ENCODE measurements around the gene EHMT1.

Gene EHMT1

GRCh38 chr9:137758067-137758466 is 139.3 kb downstream of the EHMT1 start:
- TF ChIP-seq JUND (IDR thresholded peaks at IDR 0.05; ENCODE audit: low read depth): no peak
- DNase-seq (ENCODE audit: low read depth in 1 of 2, low spot score in 1 of 2): no peak
- in situ Hi-C loops (cut with HindIII; ENCODE audit: low pct_unique_long_range_greater_than_20kb, low sequenced_read_pairs): no loop called here

GRCh38 chr9:137759117-137759516 is 140.3 kb downstream of the EHMT1 start:
- TF ChIP-seq JUND (IDR thresholded peaks at IDR 0.05; ENCODE audit: low read depth): no peak
- in situ Hi-C loops (cut with HindIII; ENCODE audit: low pct_unique_long_range_greater_than_20kb, low sequenced_read_pairs): no loop called here
- DNase-seq (ENCODE audit: low read depth in 1 of 2, low spot score in 1 of 2): no peak

DNA sequence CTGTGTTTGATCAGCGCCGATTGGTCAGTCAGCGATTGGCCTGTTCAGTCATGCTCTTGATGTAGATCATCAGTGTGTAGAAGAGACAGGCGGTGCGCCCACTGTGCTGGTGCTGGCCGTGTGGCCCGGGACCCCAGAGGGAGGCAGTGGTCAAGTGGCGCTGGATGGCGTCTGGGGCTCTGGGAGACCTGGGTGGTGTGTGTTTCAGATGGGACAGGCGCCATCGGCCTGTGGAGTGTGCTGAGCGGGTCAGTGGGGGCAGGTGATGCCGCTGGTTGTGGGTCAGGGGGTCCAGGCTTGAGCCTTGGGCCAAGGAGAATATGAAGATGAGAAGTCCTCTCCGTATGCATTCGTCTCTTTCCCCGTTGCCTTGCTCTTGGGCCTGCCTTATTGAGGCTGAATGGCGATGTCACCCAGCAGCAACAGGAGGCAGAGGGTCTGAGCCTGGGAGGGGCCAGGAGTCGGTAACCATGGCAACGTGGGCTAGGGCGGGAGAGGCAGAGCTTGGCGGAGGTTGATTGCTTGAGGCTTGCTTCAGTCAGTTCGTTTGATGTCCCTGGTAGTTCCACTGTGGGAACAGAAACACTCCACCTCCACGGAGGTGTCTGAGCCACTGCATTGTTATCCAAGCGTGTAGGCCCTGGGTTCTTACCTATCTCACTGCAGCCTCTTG is 141.0 kb downstream of the EHMT1 start:
- in situ Hi-C loops (cut with HindIII; ENCODE audit: low pct_unique_long_range_greater_than_20kb, low sequenced_read_pairs): no loop called here
- DNase-seq (ENCODE audit: low read depth in 1 of 2, low spot score in 1 of 2): no peak
- TF ChIP-seq JUND (IDR thresholded peaks at IDR 0.05; ENCODE audit: low read depth): no peak

DNA sequence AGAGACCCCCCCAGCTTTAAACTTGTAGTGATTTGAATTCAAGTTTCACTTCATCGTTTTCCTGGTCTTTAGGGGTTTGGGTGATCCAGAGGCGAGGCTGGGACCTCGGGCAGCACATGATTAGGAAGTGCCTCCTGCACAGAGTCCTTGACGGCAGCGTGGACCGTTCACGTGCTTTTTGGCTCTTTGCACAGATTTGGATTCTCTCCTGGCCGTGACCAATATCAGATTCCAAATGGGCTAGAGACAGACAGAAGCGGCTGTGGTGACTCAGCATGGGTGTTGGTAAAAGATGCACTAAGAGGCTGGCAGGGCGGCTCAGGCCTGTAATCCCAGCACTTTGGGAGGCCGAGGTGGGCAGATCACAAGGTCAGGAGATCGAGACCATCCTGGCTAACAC is 141.6 kb downstream of the EHMT1 start:
- in situ Hi-C loops (cut with HindIII; ENCODE audit: low pct_unique_long_range_greater_than_20kb, low sequenced_read_pairs): no loop called here
- no peak for TF ChIP-seq JUND (IDR thresholded peaks at IDR 0.05; ENCODE audit: low read depth)
- no peak for DNase-seq (ENCODE audit: low read depth in 1 of 2, low spot score in 1 of 2)

GRCh38 chr9:137761032-137761431 is 142.2 kb downstream of the EHMT1 start:
- no peak for DNase-seq (ENCODE audit: low read depth in 1 of 2, low spot score in 1 of 2)
- in situ Hi-C loops (cut with HindIII; ENCODE audit: low pct_unique_long_range_greater_than_20kb, low sequenced_read_pairs): no loop called here

GRCh38 chr9:137761793-137762192 is 143.0 kb downstream of the EHMT1 start:
- DNase-seq (ENCODE audit: low read depth in 1 of 2, low spot score in 1 of 2): no peak
- TF ChIP-seq JUND (IDR thresholded peaks at IDR 0.05; ENCODE audit: low read depth): no peak
- in situ Hi-C loops (cut with HindIII; ENCODE audit: low pct_unique_long_range_greater_than_20kb, low sequenced_read_pairs): no loop called here

More at GRCh38 chr9:137761032-137761431, 142.2 kb downstream of the EHMT1 start:
- no peak for TF ChIP-seq JUND (IDR thresholded peaks at IDR 0.05; ENCODE audit: low read depth)

DNA sequence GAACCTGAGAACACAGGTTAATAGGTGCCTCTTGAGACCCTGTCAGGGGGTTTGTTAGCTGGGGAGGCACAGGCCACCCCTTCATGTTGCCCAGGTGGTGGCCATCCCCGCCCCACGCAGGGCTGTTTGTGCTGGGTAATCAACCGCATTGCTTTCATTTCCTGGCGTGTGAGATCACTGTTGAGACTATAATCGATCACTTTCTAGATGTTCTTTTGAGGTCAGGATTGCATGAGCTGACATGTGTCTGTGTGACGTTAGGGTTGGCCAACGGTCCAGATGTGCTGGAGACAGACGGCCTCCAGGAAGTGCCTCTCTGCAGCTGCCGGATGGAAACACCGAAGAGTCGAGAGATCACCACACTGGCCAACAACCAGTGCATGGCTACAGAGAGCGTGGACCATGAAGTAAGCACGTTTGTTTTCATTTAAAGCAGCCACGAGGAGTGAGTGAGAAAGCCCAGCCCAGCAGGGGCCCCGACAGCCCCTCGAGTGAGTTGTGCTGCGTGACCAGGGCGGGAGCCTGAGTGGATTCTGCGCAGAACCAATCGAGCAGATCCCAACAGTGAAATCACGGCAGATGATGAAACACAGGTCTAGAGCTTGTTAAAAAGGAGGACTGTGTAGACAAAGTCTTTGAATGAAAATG is 143.7 kb downstream of the EHMT1 start:
- no peak for TF ChIP-seq JUND (IDR thresholded peaks at IDR 0.05; ENCODE audit: low read depth)
- DNase-seq (ENCODE audit: low read depth in 1 of 2, low spot score in 1 of 2): no peak
- in situ Hi-C loops (cut with HindIII; ENCODE audit: low pct_unique_long_range_greater_than_20kb, low sequenced_read_pairs): no loop called here

- DNase-seq (ENCODE audit: low read depth in 1 of 2, low spot score in 1 of 2): no peak
- in situ Hi-C loops (cut with HindIII; ENCODE audit: low pct_unique_long_range_greater_than_20kb, low sequenced_read_pairs): no loop called here
- TF ChIP-seq JUND (IDR thresholded peaks at IDR 0.05; ENCODE audit: low read depth): no peak
These were observed 144.6 kb downstream of the EHMT1 start for GRCh38 chr9:137763271-137763955.

DNA sequence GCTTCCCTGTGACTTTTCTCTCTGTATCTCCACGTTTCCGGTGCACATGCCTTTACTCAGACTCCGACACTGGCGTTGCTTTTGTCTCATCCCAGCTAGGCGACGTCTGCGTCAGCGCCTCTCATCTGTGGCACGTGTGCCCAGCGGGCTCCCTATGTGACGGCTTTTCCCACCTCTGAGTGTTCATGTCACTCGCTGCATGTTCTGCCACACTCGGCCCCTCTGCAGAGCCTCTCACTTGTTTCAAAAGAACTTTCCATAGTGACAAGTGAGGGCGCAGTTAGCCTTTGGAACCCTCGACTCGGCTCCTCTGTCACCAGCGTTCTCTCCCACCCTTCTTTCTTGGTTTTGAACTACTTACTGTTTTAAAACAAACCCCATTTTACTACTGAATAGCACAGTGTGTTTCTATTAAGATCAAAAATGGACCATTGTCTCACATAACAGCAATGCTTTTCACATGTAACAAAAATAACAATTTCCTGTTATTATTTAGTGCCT is 145.4 kb downstream of the EHMT1 start:
- in situ Hi-C loops (cut with HindIII; ENCODE audit: low pct_unique_long_range_greater_than_20kb, low sequenced_read_pairs): no loop called here
- TF ChIP-seq JUND (IDR thresholded peaks at IDR 0.05; ENCODE audit: low read depth): no peak
- DNase-seq (ENCODE audit: low read depth in 1 of 2, low spot score in 1 of 2): no peak

- no peak for TF ChIP-seq JUND (IDR thresholded peaks at IDR 0.05; ENCODE audit: low read depth)
- in situ Hi-C loops (cut with HindIII; ENCODE audit: low pct_unique_long_range_greater_than_20kb, low sequenced_read_pairs): no loop called here
- DNase-seq (ENCODE audit: low read depth in 1 of 2, low spot score in 1 of 2): no peak
These were observed 146.2 kb downstream of the EHMT1 start for GRCh38 chr9:137764981-137765380.

DNA sequence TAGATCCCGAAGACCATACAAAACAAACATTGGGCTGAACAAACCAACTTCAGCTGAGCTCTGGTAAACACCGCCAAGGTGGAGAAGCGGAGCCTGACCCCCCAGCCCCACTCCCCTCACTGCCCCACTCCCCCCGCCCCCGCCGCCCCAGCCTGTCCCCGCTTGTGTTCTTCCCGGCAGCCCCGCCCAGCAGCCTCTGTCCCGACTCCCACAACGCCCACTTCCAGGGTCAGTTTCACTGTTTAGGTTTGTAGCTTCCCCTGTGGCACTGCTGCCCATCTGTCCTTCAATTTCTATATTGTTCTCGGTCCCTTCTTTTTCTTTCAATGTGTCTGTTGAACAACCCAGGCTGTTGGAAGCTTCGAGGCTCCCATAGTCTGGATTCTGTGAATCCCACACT is 146.7 kb downstream of the EHMT1 start:
- in situ Hi-C loops (cut with HindIII; ENCODE audit: low pct_unique_long_range_greater_than_20kb, low sequenced_read_pairs): no loop called here
- no peak for TF ChIP-seq JUND (IDR thresholded peaks at IDR 0.05; ENCODE audit: low read depth)

DNA sequence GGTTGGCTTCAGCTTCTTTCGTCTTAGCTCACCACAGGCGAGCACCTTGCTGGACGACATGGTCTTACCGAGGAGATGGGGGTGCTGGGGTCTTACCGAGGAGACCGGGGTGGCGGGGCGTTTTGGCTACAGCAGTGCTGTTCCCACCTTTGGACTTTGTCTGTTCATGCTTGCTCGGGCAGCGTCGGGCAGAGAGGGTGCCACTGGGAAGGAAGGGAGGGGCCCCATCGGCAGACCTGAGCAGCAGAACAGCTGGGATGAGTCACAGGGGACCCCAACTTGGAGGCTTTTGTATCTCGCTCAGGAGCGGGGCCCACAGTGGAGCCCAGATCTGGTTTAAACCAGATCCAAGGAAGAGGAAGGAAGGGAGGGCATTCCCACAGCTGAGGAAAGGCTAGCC is 152.8 kb downstream of the EHMT1 start:
- no peak for TF ChIP-seq JUND (IDR thresholded peaks at IDR 0.05; ENCODE audit: low read depth)
- in situ Hi-C loops (cut with HindIII; ENCODE audit: low pct_unique_long_range_greater_than_20kb, low sequenced_read_pairs): no loop called here
- no peak for DNase-seq (ENCODE audit: low read depth in 1 of 2, low spot score in 1 of 2)

More for the DNA sequence above, 146.7 kb downstream of the EHMT1 start:
- DNase-seq (ENCODE audit: low read depth in 1 of 2, low spot score in 1 of 2): no peak

- DNase-seq (ENCODE audit: low read depth in 1 of 2, low spot score in 1 of 2): peak in 1 of 2 experiments; percentile 44
- no peak for TF ChIP-seq JUND (IDR thresholded peaks at IDR 0.05; ENCODE audit: low read depth)
- in situ Hi-C loops (cut with HindIII; ENCODE audit: low pct_unique_long_range_greater_than_20kb, low sequenced_read_pairs): no loop called here
These were observed 153.6 kb downstream of the EHMT1 start for GRCh38 chr9:137772281-137772873.

Measured in T47D (cell line).